Esophagus muscularis mucosa (tissue), 4 donors: ENCODE results near the gene RBMS1. TPM values are rescaled to one million over a fixed set of nuclear protein-coding genes. Genes with fewer than 3 reads are reported as not detected.

Experiments used
- DNase-seq: peaks from one replicate; pipeline ENCODE4 v3.0.0-alpha.2; 2017; ENCODE audit errors: extremely low spot score
- H3K27ac ChIP-seq, 4 donors: fragments of 200-600 bp; sonication (generic); replicated peaks in 1 of 4; 1 replicate in 3 of 4; 2 replicates in 1 of 4; pipeline ENCODE4 v1.5.1; 2016 to 2019; ENCODE audit warnings: mild to moderate bottlenecking in 1 of 4
- H3K27me3 ChIP-seq, 4 donors: fragments of 200-600 bp; sonication (generic); one replicate each; pipeline versions ENCODE4 v1.5.1 to v1.6.0; 2016 to 2019
- H3K36me3 ChIP-seq, 4 donors: fragments of 200-600 bp; sonication (generic); one replicate each; pipeline ENCODE4 v1.5.1; 2016 to 2019
- H3K4me1 ChIP-seq, 4 donors: fragments of 200-600 bp; sonication (generic); one replicate each; pipeline ENCODE4 v1.5.1; 2016 to 2019
- H3K4me3 ChIP-seq, 4 donors: fragments of 200-600 bp; sonication (generic); 1 replicate in 2 of 4; 2 replicates in 2 of 4; pipeline ENCODE4 v1.5.1; 2016 to 2019; ENCODE audit warnings: mild to moderate bottlenecking in 4 of 4, moderate library complexity in 1 of 4
- H3K9me3 ChIP-seq, 4 donors: fragments of 200-600 bp; sonication (generic); 1 replicate in 3 of 4; 2 replicates in 1 of 4; pipeline ENCODE4 v1.5.1; 2016 to 2019
- EP300 ChIP-seq: sonication (generic); formaldehyde crosslinking; IDR thresholded peaks from one replicate; pipeline ENCODE4 v1.6.1; 2017; ENCODE audit warnings: antibody characterized with exemption
- POLR2A ChIP-seq: fragments of 450-650 bp; IDR thresholded peaks from one replicate; pipeline ENCODE4 v1.6.1; 2017; ENCODE audit warnings: antibody characterized with exemption, moderate library complexity, mild to moderate bottlenecking, low read depth
- POLR2AphosphoS5 ChIP-seq, 2 donors: sonication (generic); formaldehyde crosslinking; IDR thresholded peaks; one replicate each; pipeline ENCODE4 v1.6.1; 2017; ENCODE audit warnings: antibody characterized with exemption in 2 of 2
- WGBS: methylation state at CpG from one replicate; pipeline ENCODE4 v1.1.5; 2018; 5-methylcytosine and 5-hydroxymethylcytosine counted together
- intact Hi-C: fragments of 100-400 bp; cut with DNase I; formaldehyde crosslinking; loops from one replicate; pipeline ENCODE4 v1.15.1; 2023
- total RNA-seq, 4 donors: library from RNA; depleted of rRNA; stranded (reverse); fragments of >200 nt; gene quantifications; one replicate each; pipeline versions ENCODE4 v1.1.0 to v1.2.1, GENCODE V29; 2016
- TF ChIP-seq, protein P1 (sequence below), 3 experiments: fragments of 200-600 bp in 2 of 3; fragments of 450-650 bp in 1 of 3; sonication (generic) in 2 of 3; IDR thresholded peaks; one replicate each; pipeline ENCODE4 v1.5.1; 2017 to 2019; ENCODE audit warnings: antibody characterized with exemption in 3 of 3, mild to moderate bottlenecking in 2 of 3, moderate library complexity in 1 of 3

The RBMS1 gene
- total RNA-seq, 4 donors from 2014 or later, result 86.8 to 116 (median 93.1) TPM

GRCh38 chr2:160415991-160416390, 77.6 kb downstream of the RBMS1 start:
- DNase-seq, result no peak
- intact Hi-C loops, result no loop called here
- TF ChIP-seq, protein P1, sequence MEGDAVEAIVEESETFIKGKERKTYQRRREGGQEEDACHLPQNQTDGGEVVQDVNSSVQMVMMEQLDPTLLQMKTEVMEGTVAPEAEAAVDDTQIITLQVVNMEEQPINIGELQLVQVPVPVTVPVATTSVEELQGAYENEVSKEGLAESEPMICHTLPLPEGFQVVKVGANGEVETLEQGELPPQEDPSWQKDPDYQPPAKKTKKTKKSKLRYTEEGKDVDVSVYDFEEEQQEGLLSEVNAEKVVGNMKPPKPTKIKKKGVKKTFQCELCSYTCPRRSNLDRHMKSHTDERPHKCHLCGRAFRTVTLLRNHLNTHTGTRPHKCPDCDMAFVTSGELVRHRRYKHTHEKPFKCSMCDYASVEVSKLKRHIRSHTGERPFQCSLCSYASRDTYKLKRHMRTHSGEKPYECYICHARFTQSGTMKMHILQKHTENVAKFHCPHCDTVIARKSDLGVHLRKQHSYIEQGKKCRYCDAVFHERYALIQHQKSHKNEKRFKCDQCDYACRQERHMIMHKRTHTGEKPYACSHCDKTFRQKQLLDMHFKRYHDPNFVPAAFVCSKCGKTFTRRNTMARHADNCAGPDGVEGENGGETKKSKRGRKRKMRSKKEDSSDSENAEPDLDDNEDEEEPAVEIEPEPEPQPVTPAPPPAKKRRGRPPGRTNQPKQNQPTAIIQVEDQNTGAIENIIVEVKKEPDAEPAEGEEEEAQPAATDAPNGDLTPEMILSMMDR (IDR thresholded peaks at IDR 0.05), result no peak
- TF ChIP-seq POLR2A, result no peak
- TF ChIP-seq EP300, result no peak
- no peak for TF ChIP-seq POLR2AphosphoS5 (IDR thresholded peaks at IDR 0.05)
- no peak overlapping the region for H3K4me3 ChIP-seq
- H3K4me1 ChIP-seq, result peaks cover 45 to 64% (median 55%) of the 10 kb centered on the region in 4 donors
- H3K9me3 ChIP-seq, result no peaks in the 10 kb centered on the region
- no peaks in the 10 kb centered on the region for H3K36me3 ChIP-seq
- H3K27me3 ChIP-seq, result no peaks in the 10 kb centered on the region
- H3K27ac ChIP-seq, result no peak overlapping the region
- 74% methylated on average over 2 of the region's 2 CpGs for WGBS

- Histone ChIP-seq H3K27me3 (no peaks in the 10 kb centered on the region), H3K27ac (peak overlapping the region; percentile 1 to 59 (median 54)), H3K9me3 (no peaks in the 10 kb centered on the region), H3K36me3 (no peaks in the 10 kb centered on the region), H3K4me3 (no peak overlapping the region), H3K4me1 (peaks cover 40 to 48% (median 44%) of the 10 kb centered on the region in 4 donors)
- 65% methylated on average over 2 of the region's 2 CpGs for WGBS
- intact Hi-C loops, result no loop called here
- TF ChIP-seq POLR2AphosphoS5 (IDR thresholded peaks at IDR 0.05), result no peak
- TF ChIP-seq, protein P1 (IDR thresholded peaks at IDR 0.05), result no peak
- no peak for TF ChIP-seq POLR2A
- no peak for TF ChIP-seq EP300
- DNase-seq, result no peak
These were observed 81.7 kb downstream of the RBMS1 start for GRCh38 chr2:160411955-160412354.

DNA sequence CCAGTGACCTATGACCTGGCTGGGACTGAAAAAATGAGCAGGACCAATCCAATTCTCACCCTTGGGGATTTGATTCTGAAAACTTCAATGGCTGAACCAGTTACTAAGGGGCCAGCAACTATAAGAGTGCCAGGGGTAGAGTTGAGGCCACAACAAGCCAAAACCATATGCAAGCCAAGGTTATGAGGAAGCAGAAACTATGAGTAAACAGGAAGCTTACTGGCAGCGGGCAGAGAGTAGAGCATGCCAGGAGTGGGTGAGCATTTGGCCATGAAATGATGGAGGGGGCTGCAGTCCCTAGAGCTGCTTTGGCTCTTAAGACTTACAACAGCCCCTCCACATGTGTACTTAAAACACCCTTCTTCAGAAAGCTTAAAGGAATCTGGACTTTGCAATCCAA, 82.4 kb downstream of the RBMS1 start:
- TF ChIP-seq POLR2AphosphoS5 (IDR thresholded peaks at IDR 0.05), result no peak
- TF ChIP-seq POLR2A, result no peak
- TF ChIP-seq EP300, result no peak
- TF ChIP-seq, protein P1 (IDR thresholded peaks at IDR 0.05), result no peak
- H3K27me3 ChIP-seq, result no peaks in the 10 kb centered on the region
- peaks cover 43 to 48% (median 43%) of the 10 kb centered on the region in 4 donors for H3K4me1 ChIP-seq
- no peak overlapping the region for H3K4me3 ChIP-seq
- H3K36me3 ChIP-seq, result no peaks in the 10 kb centered on the region
- H3K9me3 ChIP-seq, result no peaks in the 10 kb centered on the region
- WGBS, result 0% methylated on average over 1 of the region's 1 CpG
- H3K27ac ChIP-seq, result peak overlapping the region; percentile 1 to 59 (median 54)
- intact Hi-C loops, result no loop called here
- DNase-seq, result no peak

GRCh38 chr2:160409480-160409879, 84.1 kb downstream of the RBMS1 start:
- DNase-seq, result no peak
- no peak for TF ChIP-seq POLR2AphosphoS5 (IDR thresholded peaks at IDR 0.05)
- TF ChIP-seq, protein P1 (IDR thresholded peaks at IDR 0.05), result no peak
- no peak for TF ChIP-seq EP300
- no peak for TF ChIP-seq POLR2A
- H3K4me1 ChIP-seq, result peaks cover 52 to 59% (median 59%) of the 10 kb centered on the region in 4 donors
- H3K9me3 ChIP-seq, result no peaks in the 10 kb centered on the region
- no peaks in the 10 kb centered on the region for H3K27me3 ChIP-seq
- H3K27ac ChIP-seq, result peak overlapping the region; percentile 96 to 99 (median 98)
- H3K4me3 ChIP-seq, result no peak overlapping the region
- no peaks in the 10 kb centered on the region for H3K36me3 ChIP-seq
- intact Hi-C loops, result loop anchor here (5.0 kb wide), 1 partner anchor 83 kb away; the partner anchor contains the start of gene RBMS1
- 33% methylated on average over 1 of the region's 1 CpG for WGBS

GRCh38 chr2:160408959-160409291, 84.7 kb downstream of the RBMS1 start:
- no peak for DNase-seq
- peak overlapping the region; percentile 96 to 99 (median 98) for H3K27ac ChIP-seq
- H3K9me3 ChIP-seq, result no peaks in the 10 kb centered on the region
- no peaks in the 10 kb centered on the region for H3K27me3 ChIP-seq
- peaks cover 58 to 65% (median 64%) of the 10 kb centered on the region in 4 donors for H3K4me1 ChIP-seq
- TF ChIP-seq, protein P1 (IDR thresholded peaks at IDR 0.05), result peak in 1 of 3 experiments; percentile 26
- TF ChIP-seq POLR2A, result no peak
- WGBS, result 83% methylated on average over 2 of the region's 2 CpGs
- intact Hi-C loops, result loop anchor here (5.0 kb wide), 1 partner anchor 83 kb away; the partner anchor contains the start of gene RBMS1
- H3K4me3 ChIP-seq, result peak overlapping the region in 1 of 4 donors; percentile 94
- no peaks in the 10 kb centered on the region for H3K36me3 ChIP-seq
